ENCODE data around the gene HYPK.

- TF ChIP-seq POLR2AphosphoS5 (IDR thresholded peaks at IDR 0.05; ENCODE audit: low read depth, low read length) (no peak), REST (IDR thresholded peaks at IDR 0.05; ENCODE audit: insufficient read depth in 1 of 2, low read depth in 2 of 2, low read length in 2 of 2) (no peak)
Observed at GRCh38 chr15:43808435-43808950, 8.1 kb downstream of the HYPK start.

Data from PFSK-1 (cell line).